Mesendoderm (in vitro differentiated cells): Measurements from ENCODE around the gene CRADD.

ENCODE experiments used
- DNase-seq: peaks from one replicate; pipeline ENCODE4 v3.0.0; 2013
- H2AK5ac ChIP-seq: 2 replicates; pipeline ENCODE4 v1.6.1; 2013; ENCODE audit warnings: low read length, inconsistent platforms
- H2BK120ac ChIP-seq: 2 replicates; pipeline ENCODE4 v1.6.1; 2013; ENCODE audit warnings: low read depth, mild to moderate bottlenecking, low read length, moderate library complexity, mixed read lengths
- H2BK15ac ChIP-seq: replicated peaks from 2 replicates; pipeline ENCODE4 v1.6.1; 2013; ENCODE audit warnings: low read depth, mild to moderate bottlenecking, moderate library complexity
- H2BK5ac ChIP-seq: 2 replicates; pipeline ENCODE4 v1.6.1; 2013; ENCODE audit warnings: low read length, inconsistent platforms
- H3K18ac ChIP-seq: 2 replicates; pipeline ENCODE4 v1.6.1; 2013; ENCODE audit warnings: mild to moderate bottlenecking, low read length, mixed read lengths
- H3K23ac ChIP-seq: one replicate; pipeline ENCODE4 v1.6.1; 2013; ENCODE audit warnings: low read length
- H3K27ac ChIP-seq: 2 replicates; pipeline ENCODE4 v1.5.1; 2013; ENCODE audit warnings: low read depth, mild to moderate bottlenecking, inconsistent platforms, low read length, moderate library complexity
- H3K27me3 ChIP-seq: 2 replicates; pipeline ENCODE4 v1.6.1; 2013; ENCODE audit warnings: low read length, control low read depth, mild to moderate bottlenecking, inconsistent platforms; ENCODE audit not compliant: insufficient read depth, poor library complexity
- H3K36me3 ChIP-seq: 2 replicates; pipeline ENCODE4 v1.6.1; 2013; ENCODE audit warnings: low read length, inconsistent platforms; ENCODE audit not compliant: control insufficient read depth, insufficient read depth
- H3K4ac ChIP-seq: one replicate; pipeline ENCODE4 v1.6.1; 2013; ENCODE audit warnings: low read depth, mild to moderate bottlenecking, low read length, moderate library complexity
- H3K4me1 ChIP-seq: 2 replicates; pipeline ENCODE4 v1.6.1; 2013; ENCODE audit warnings: low read depth, low read length, inconsistent platforms; ENCODE audit not compliant: control insufficient read depth
- H3K4me2 ChIP-seq: 2 replicates; pipeline ENCODE4 v1.6.1; 2013; ENCODE audit warnings: low read length
- H3K4me3 ChIP-seq: 2 replicates; pipeline ENCODE4 v1.5.1; 2013; ENCODE audit warnings: mild to moderate bottlenecking, low read length
- H3K56ac ChIP-seq: one replicate; pipeline ENCODE4 v1.6.1; 2013; ENCODE audit warnings: low read length
- H3K79me1 ChIP-seq: 2 replicates; pipeline ENCODE4 v1.6.1; 2013; ENCODE audit warnings: low read length, inconsistent platforms
- H3K79me2 ChIP-seq: 2 replicates; pipeline ENCODE4 v1.6.1; 2013; ENCODE audit warnings: mild to moderate bottlenecking, low read length; ENCODE audit not compliant: control insufficient read depth, insufficient read depth
- H3K9ac ChIP-seq: 2 replicates; pipeline ENCODE4 v1.6.1; 2013; ENCODE audit warnings: low read length, inconsistent platforms
- H4K5ac ChIP-seq: one replicate; pipeline ENCODE4 v1.6.1; 2013; ENCODE audit warnings: low read length
- H4K8ac ChIP-seq: one replicate; pipeline ENCODE4 v1.6.1; 2013; ENCODE audit warnings: low read depth, mild to moderate bottlenecking, control low read depth, low read length, moderate library complexity
- WGBS: extraction: QIAGEN DNeasy Blood & Tissue Kit; methylation state at CpG from one replicate; pipeline ENCODE4 v1.1.7; 2013; ENCODE audit warnings: low lambda C conversion rate, missing lambda C conversion rate; ENCODE audit not compliant: insufficient coverage; ENCODE audit errors: extremely low coverage; 5-methylcytosine and 5-hydroxymethylcytosine counted together

Gene CRADD

DNA sequence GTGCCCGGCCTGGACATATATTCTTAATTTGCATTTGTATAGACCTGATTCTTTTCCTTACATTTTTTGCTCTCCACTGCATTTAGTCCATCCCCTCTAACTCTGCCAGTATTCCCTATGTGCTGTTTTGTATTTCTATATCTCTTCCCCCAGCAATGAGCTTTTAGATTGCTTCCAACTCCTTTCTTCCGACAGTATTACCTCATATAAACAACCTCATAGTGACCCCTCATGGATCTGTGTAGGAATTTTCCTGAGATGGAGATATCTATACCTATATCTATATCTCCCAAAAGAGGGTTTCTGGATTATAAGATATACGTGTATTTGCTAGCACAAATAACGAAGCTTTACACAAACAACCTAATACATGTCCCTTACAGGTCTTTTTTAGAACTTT lies 161.9 kb downstream of the CRADD start:
- Histone ChIP-seq H3K4ac (no peak overlapping the region), H3K4me1 (no peaks in the 10 kb centered on the region), H4K5ac (no peak overlapping the region), H2BK5ac (no peak overlapping the region), H3K23ac (no peak overlapping the region), H3K27me3 (no peaks in the 10 kb centered on the region), H2BK15ac (no peak overlapping the region), H3K18ac (no peak overlapping the region), H4K8ac (no peak overlapping the region), H3K79me2 (no peaks in the 10 kb centered on the region), H3K36me3 (no peaks in the 10 kb centered on the region), H3K56ac (no peak overlapping the region), H3K9ac (no peak overlapping the region), H2AK5ac (no peak overlapping the region), H3K27ac (no peak overlapping the region), H3K4me2 (no peak overlapping the region), H2BK120ac (no peak overlapping the region), H3K79me1 (no peaks in the 10 kb centered on the region), H3K4me3 (no peak overlapping the region)
- no peak for DNase-seq
- no CpG with 5 or more reads among the region's 4 CpGs for WGBS

DNA sequence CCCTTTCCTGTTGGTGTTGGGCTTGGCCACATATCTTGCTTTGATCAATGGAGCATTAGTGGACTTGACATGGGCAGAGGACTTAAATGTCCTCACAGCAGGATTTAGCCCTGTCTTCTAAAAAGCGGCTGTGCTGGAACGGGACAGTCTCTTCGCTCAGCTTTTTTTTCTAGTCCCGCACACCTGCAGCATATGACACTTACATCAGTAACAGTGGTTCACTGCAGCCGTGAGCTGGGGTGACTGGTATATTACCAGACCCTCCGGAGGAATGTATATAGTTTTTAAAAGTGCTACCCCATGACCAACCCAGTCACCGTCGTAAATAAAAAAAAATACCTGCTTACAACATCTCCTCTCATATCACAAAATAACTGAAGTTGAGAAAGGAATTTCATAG lies 164.5 kb downstream of the CRADD start:
- Histone ChIP-seq H3K23ac (no peak overlapping the region), H4K8ac (no peak overlapping the region), H3K4me3 (no peak overlapping the region), H2BK15ac (no peak overlapping the region), H3K4me1 (no peaks in the 10 kb centered on the region), H2BK120ac (no peak overlapping the region), H2AK5ac (no peak overlapping the region), H3K79me2 (no peaks in the 10 kb centered on the region), H3K4me2 (no peak overlapping the region), H3K27me3 (no peaks in the 10 kb centered on the region), H3K36me3 (no peaks in the 10 kb centered on the region), H3K56ac (no peak overlapping the region), H3K4ac (no peak overlapping the region), H3K18ac (no peak overlapping the region), H4K5ac (no peak overlapping the region), H3K9ac (no peak overlapping the region), H2BK5ac (no peak overlapping the region), H3K79me1 (no peaks in the 10 kb centered on the region), H3K27ac (no peak overlapping the region)
- no CpG with 5 or more reads among the region's 8 CpGs for WGBS
- no peak for DNase-seq

DNA sequence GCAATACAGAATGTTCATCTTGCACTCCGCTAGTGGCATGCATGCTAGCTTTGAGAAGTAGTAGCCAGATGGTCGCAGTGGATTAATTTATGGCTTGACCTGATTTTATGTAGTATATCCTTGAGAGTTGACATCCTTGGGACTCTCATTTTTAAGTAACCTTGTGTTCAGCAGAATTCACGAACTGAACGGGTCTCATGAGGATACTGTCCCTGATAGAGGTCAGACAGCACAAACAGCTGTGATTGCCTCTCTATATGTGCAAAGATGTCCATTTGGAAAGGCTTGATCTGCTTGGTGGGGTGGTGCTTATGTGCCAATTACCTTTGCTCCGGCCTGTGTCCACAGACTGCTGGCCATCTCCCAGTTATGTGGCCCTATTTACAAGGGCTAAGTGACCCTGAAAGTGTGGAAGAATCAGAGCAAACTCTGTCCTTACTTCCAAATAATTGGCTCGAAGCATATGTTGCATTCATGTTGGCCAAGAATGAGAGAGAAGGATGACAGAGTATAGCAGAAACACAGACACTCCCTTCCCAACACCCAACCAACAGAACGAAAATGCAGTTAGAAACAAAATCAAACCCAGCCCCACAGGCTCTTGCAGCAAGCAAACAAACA lies 167.1 kb downstream of the CRADD start:
- Histone ChIP-seq H2BK15ac (no peak overlapping the region), H3K4ac (no peak overlapping the region), H3K56ac (no peak overlapping the region), H3K79me2 (no peaks in the 10 kb centered on the region), H3K23ac (no peak overlapping the region), H3K27me3 (no peaks in the 10 kb centered on the region), H3K27ac (no peak overlapping the region), H2BK120ac (no peak overlapping the region), H3K18ac (no peak overlapping the region), H3K36me3 (no peaks in the 10 kb centered on the region), H3K4me2 (no peak overlapping the region), H3K9ac (no peak overlapping the region), H4K5ac (no peak overlapping the region), H2AK5ac (no peak overlapping the region), H2BK5ac (no peak overlapping the region), H3K4me3 (no peak overlapping the region), H3K4me1 (no peaks in the 10 kb centered on the region), H4K8ac (no peak overlapping the region), H3K79me1 (no peaks in the 10 kb centered on the region)
- DNase-seq, result no peak
- WGBS, result no CpG with 5 or more reads among the region's 7 CpGs

- DNase-seq, result no peak
- Histone ChIP-seq H3K23ac (no peak overlapping the region), H3K4me1 (no peaks in the 10 kb centered on the region), H4K5ac (no peak overlapping the region), H3K27me3 (no peaks in the 10 kb centered on the region), H3K56ac (no peak overlapping the region), H4K8ac (no peak overlapping the region), H3K9ac (no peak overlapping the region), H3K36me3 (no peaks in the 10 kb centered on the region), H2BK120ac (no peak overlapping the region), H2AK5ac (no peak overlapping the region), H3K18ac (no peak overlapping the region), H3K4ac (no peak overlapping the region), H3K4me3 (no peak overlapping the region), H3K4me2 (no peak overlapping the region), H2BK15ac (no peak overlapping the region), H3K79me1 (no peaks in the 10 kb centered on the region), H2BK5ac (no peak overlapping the region), H3K27ac (no peak overlapping the region), H3K79me2 (no peaks in the 10 kb centered on the region)
- no CpG with 5 or more reads among the region's 5 CpGs for WGBS
These were observed 169.9 kb downstream of the CRADD start for GRCh38 chr12:93846936-93847516.

DNA sequence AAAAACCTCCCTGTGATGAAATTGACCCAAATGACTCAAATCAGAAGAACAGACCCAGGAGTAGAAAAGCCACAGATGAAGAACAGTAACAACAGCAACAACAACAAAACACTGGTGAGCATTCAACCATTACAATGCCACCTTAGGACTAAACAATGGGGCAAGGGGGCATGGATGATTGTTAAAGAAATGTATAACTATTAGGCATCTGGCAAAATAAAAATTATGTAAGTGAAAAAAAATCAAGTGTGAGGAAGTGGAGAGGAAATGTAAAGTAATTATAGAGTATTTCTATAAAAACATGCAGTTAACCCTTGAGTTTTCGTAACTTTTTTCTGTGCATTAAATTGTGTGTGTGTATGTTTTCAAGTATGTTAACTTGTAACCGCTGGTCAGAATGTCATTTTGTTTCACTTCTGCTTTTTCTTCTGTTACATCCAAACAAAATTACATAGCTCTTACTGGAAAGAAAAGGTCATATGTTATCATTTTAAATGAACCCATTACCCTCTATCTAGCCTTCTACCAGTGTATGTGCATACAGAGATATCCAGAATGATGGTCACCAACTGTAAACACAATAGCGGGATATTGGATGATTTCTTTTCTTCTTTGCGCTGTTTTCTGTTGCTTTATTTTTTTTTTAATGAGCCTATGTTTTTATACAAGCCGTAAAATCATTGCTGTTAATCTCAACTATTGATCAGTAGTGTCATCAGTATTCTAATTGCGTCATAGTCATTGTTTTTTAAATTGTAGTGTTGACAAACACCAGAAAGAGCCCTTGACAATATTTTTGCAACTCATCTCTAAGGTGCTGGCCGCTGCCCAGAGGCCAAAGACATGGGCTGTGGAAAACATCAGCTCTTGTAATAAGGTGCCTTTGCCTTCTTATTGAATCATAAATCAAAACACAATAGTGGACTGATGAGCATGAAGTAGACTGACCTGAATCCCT lies 170.6 kb downstream of the CRADD start:
- Histone ChIP-seq H3K36me3 (no peaks in the 10 kb centered on the region), H3K79me1 (no peaks in the 10 kb centered on the region), H3K4me3 (no peak overlapping the region), H2AK5ac (no peak overlapping the region), H2BK15ac (no peak overlapping the region), H4K5ac (no peak overlapping the region), H2BK120ac (no peak overlapping the region), H3K27ac (no peak overlapping the region), H3K23ac (no peak overlapping the region), H3K79me2 (no peaks in the 10 kb centered on the region), H3K18ac (no peak overlapping the region), H3K4me1 (no peaks in the 10 kb centered on the region), H3K27me3 (no peaks in the 10 kb centered on the region), H3K4me2 (no peak overlapping the region), H3K9ac (no peak overlapping the region), H4K8ac (no peak overlapping the region), H3K56ac (no peak overlapping the region), H3K4ac (no peak overlapping the region), H2BK5ac (no peak overlapping the region)
- no peak for DNase-seq
- WGBS, result no CpG with 5 or more reads among the region's 7 CpGs
